Kidney (tissue), 14 donors: ENCODE measurements around the gene SDK1. TPM values are rescaled to one million over a fixed set of nuclear protein-coding genes. Genes with fewer than 3 reads are reported as not detected.

Source experiments
- DNase-seq, 5 donors: peaks; one replicate each; pipeline ENCODE4 v3.0.0-alpha.2; 2013 to 2020
- FAIRE-seq: peaks from 2 replicates; lab custom pipeline; 2012; peaks lifted over from hg19 to GRCh38; lab: Jason Lieb, UNC
- H3K27ac ChIP-seq, 2 donors: one replicate each; pipeline ENCODE4 v1.7.0; 2013; ENCODE audit warnings: low read depth in 2 of 2, low read length in 2 of 2, inconsistent platforms in 1 of 2
- H3K27me3 ChIP-seq: one replicate; pipeline ENCODE4 v1.7.1; 2013; ENCODE audit warnings: low read length, inconsistent platforms; ENCODE audit not compliant: control insufficient read depth, insufficient read depth
- H3K36me3 ChIP-seq, 3 donors: one replicate each; pipeline versions ENCODE4 v1.7.0 to v1.7.1; 2013; ENCODE audit warnings: low read length in 3 of 3, control low read depth in 1 of 3, inconsistent platforms in 1 of 3; ENCODE audit not compliant: insufficient read depth in 3 of 3, control insufficient read depth in 2 of 3
- H3K4me1 ChIP-seq, 3 donors: one replicate each; pipeline versions ENCODE4 v1.7.0 to v1.7.1; 2013; ENCODE audit warnings: low read length in 3 of 3, inconsistent platforms in 1 of 3, low read depth in 1 of 3; ENCODE audit not compliant: control insufficient read depth in 2 of 3, insufficient read depth in 2 of 3
- H3K4me3 ChIP-seq, 3 donors: one replicate each; pipeline versions ENCODE4 v1.7.0 to v1.8.1; 2013; ENCODE audit warnings: low read length in 3 of 3, control low read depth in 1 of 3, inconsistent platforms in 1 of 3
- H3K9ac ChIP-seq, 3 donors: one replicate each; pipeline versions ENCODE4 v1.7.0 to v1.7.1; 2013; ENCODE audit warnings: low read length in 3 of 3, control low read depth in 1 of 3, inconsistent platforms in 1 of 3
- H3K9me3 ChIP-seq, 3 donors: one replicate each; pipeline versions ENCODE4 v1.7.0 to v1.7.1; 2013; ENCODE audit warnings: low read length in 3 of 3, control low read depth in 1 of 3, inconsistent platforms in 1 of 3; ENCODE audit not compliant: control insufficient read depth in 2 of 3, insufficient read depth in 1 of 3
- CTCF ChIP-seq: IDR thresholded peaks from 3 replicates; pipeline ENCODE4 v1.5.1; 2012; ENCODE audit warnings: mild to moderate bottlenecking, moderate library complexity, borderline replicate concordance; ENCODE audit not compliant: insufficient read depth; ENCODE audit errors: extremely low read depth
- intact Hi-C: fragments of 100-400 bp; cut with DNase I; formaldehyde crosslinking; loops from one replicate; pipeline ENCODE4 v1.11.1; 2022
- polyA plus RNA-seq: library from polyadenylated mRNA; stranded (reverse); fragments of 350-450 nt; fragmentation: Illumina TruSeq; extraction: RNeasy Lipid Tissue Mini Kit (QIAGEN cat#74804); gene quantifications from one replicate; pipeline ENCODE4 v1.2.3, GENCODE V29; 2014; ENCODE audit warnings: low read depth, low replicate concordance; ENCODE audit not compliant: insufficient read depth
- total RNA-seq: library from RNA; stranded (reverse); fragmentation: NEBNext Ultra II Directional; extraction: Animal tissue kit (Norgen Biotek cat#: 25700); gene quantifications from one replicate; pipeline ENCODE4 v1.2.1, GENCODE V29; 2021
- donor health status: control.
- donor health status: control.
- donor health status: control.
- donor health status: control.
- donor health status: control.
- donor health status: DM: yes; HTN: yes; CAD: no.
- donor health status: Normal renal cell carcinoma (clear cell type).

Gene SDK1
- total and polyA plus RNA-seq, 2 donors from 2014 or later, result 2.0 to 38.3 TPM

- Histone ChIP-seq H3K4me1 (no peaks in the 10 kb centered on the region), H3K9ac (no peak overlapping the region), H3K36me3 (peaks cover 0 to 2% (median 0%) of the 10 kb centered on the region in 3 donors), H3K27ac (no peak overlapping the region), H3K27me3 (no peaks in the 10 kb centered on the region), H3K9me3 (no peaks in the 10 kb centered on the region), H3K4me3 (no peak overlapping the region)
- intact Hi-C loops, result no loop called here
- no peak for TF ChIP-seq CTCF
- peak in 1 of 5 donors; percentile 38 for DNase-seq
- no peak for FAIRE-seq
Observed at GRCh38 chr7:4225881-4226523, 925.0 kb downstream of the SDK1 start.

- Histone ChIP-seq H3K27me3 (no peaks in the 10 kb centered on the region), H3K36me3 (no peaks in the 10 kb centered on the region), H3K4me3 (no peak overlapping the region), H3K27ac (no peak overlapping the region), H3K9me3 (no peaks in the 10 kb centered on the region), H3K4me1 (no peaks in the 10 kb centered on the region), H3K9ac (no peak overlapping the region)
- intact Hi-C loops, result no loop called here
- TF ChIP-seq CTCF, result no peak
- no peak for FAIRE-seq
- DNase-seq, result no peak
Observed at GRCh38 chr7:4226524-4226882, 925.5 kb downstream of the SDK1 start.

- Histone ChIP-seq H3K9me3 (no peaks in the 10 kb centered on the region), H3K27me3 (no peaks in the 10 kb centered on the region), H3K4me1 (no peaks in the 10 kb centered on the region), H3K9ac (no peak overlapping the region), H3K27ac (no peak overlapping the region), H3K4me3 (no peak overlapping the region), H3K36me3 (no peaks in the 10 kb centered on the region)
- no peak for FAIRE-seq
- intact Hi-C loops, result no loop called here
- peak in 4 of 5 donors; percentile 32 to 43 (median 35) for DNase-seq
- no peak for TF ChIP-seq CTCF
Observed at GRCh38 chr7:4227105-4228010, 926.3 kb downstream of the SDK1 start.
